ENCODE measurements around the gene MCTP1.
A peak's percentile ranks its signal among the peaks of the same experiment; 100 is the strongest.

MCTP1 gene

GRCh38 chr5:94748212-94748611 is 536.7 kb downstream of the MCTP1 start:
- Mint-ChIP-seq H3K9me3 (no peaks in the 10 kb centered on the region), H3K36me3 (ENCODE audit: low read depth) (no peaks in the 10 kb centered on the region), H3K4me1 (peaks cover 20% of the 10 kb centered on the region), H3K27ac (no peak overlapping the region), H3K27me3 (no peaks in the 10 kb centered on the region), H3K4me3 (no peak overlapping the region)
- DNase-seq (no peak), ATAC-seq (no peak)

GRCh38 chr5:94747371-94747770 is 537.5 kb downstream of the MCTP1 start:
- ATAC-seq, result no peak
- Mint-ChIP-seq H3K4me1 (peaks cover 20% of the 10 kb centered on the region), H3K9me3 (no peaks in the 10 kb centered on the region), H3K27ac (no peak overlapping the region), H3K36me3 (ENCODE audit: low read depth) (no peaks in the 10 kb centered on the region), H3K27me3 (no peaks in the 10 kb centered on the region), H3K4me3 (no peak overlapping the region)
- DNase-seq, result no peak

GRCh38 chr5:94746731-94747124 is 538.2 kb downstream of the MCTP1 start:
- ATAC-seq, result no peak
- Mint-ChIP-seq H3K9me3 (no peaks in the 10 kb centered on the region), H3K36me3 (ENCODE audit: low read depth) (no peaks in the 10 kb centered on the region), H3K4me1 (peaks cover 20% of the 10 kb centered on the region), H3K27me3 (no peaks in the 10 kb centered on the region), H3K27ac (no peak overlapping the region), H3K4me3 (no peak overlapping the region)
- no peak for DNase-seq

- ATAC-seq (peak; percentile 36), DNase-seq (no peak)
- Mint-ChIP-seq H3K4me1 (peaks cover 20% of the 10 kb centered on the region), H3K9me3 (no peaks in the 10 kb centered on the region), H3K4me3 (no peak overlapping the region), H3K27ac (peak overlapping the region; percentile 15), H3K36me3 (ENCODE audit: low read depth) (no peaks in the 10 kb centered on the region), H3K27me3 (no peaks in the 10 kb centered on the region)
Measured at GRCh38 chr5:94745786-94746730, 538.8 kb downstream of the MCTP1 start.

- ATAC-seq (no peak), DNase-seq (no peak)
- Mint-ChIP-seq H3K4me3 (no peak overlapping the region), H3K9me3 (no peaks in the 10 kb centered on the region), H3K36me3 (ENCODE audit: low read depth) (no peaks in the 10 kb centered on the region), H3K4me1 (peaks cover 20% of the 10 kb centered on the region), H3K27me3 (no peaks in the 10 kb centered on the region), H3K27ac (no peak overlapping the region)
Measured at GRCh38 chr5:94744906-94745305, 540.0 kb downstream of the MCTP1 start.

GRCh38 chr5:94742852-94743251 is 542.0 kb downstream of the MCTP1 start:
- Mint-ChIP-seq H3K9me3 (no peaks in the 10 kb centered on the region), H3K4me3 (no peak overlapping the region), H3K4me1 (peaks cover 14% of the 10 kb centered on the region), H3K36me3 (ENCODE audit: low read depth) (no peaks in the 10 kb centered on the region), H3K27ac (no peak overlapping the region), H3K27me3 (no peaks in the 10 kb centered on the region)
- no peak for DNase-seq
- no peak for ATAC-seq

GRCh38 chr5:94740286-94740685 is 544.6 kb downstream of the MCTP1 start:
- Mint-ChIP-seq H3K27ac (no peak overlapping the region), H3K36me3 (ENCODE audit: low read depth) (no peaks in the 10 kb centered on the region), H3K9me3 (no peaks in the 10 kb centered on the region), H3K4me3 (no peak overlapping the region), H3K27me3 (no peaks in the 10 kb centered on the region), H3K4me1 (no peaks in the 10 kb centered on the region)
- no peak for DNase-seq
- no peak for ATAC-seq

GRCh38 chr5:94736498-94736897 is 548.4 kb downstream of the MCTP1 start:
- no peaks in the 10 kb centered on the region for H3K4me1 Mint-ChIP-seq
- no peaks in the 10 kb centered on the region for H3K27me3 Mint-ChIP-seq
- ATAC-seq (no peak), DNase-seq (no peak)
- H3K9me3 Mint-ChIP-seq, result no peaks in the 10 kb centered on the region
- H3K27ac Mint-ChIP-seq, result no peak overlapping the region
- H3K36me3 Mint-ChIP-seq (ENCODE audit: low read depth), result no peaks in the 10 kb centered on the region
- no peak overlapping the region for H3K4me3 Mint-ChIP-seq

GRCh38 chr5:94731471-94731870 is 553.4 kb downstream of the MCTP1 start:
- Mint-ChIP-seq H3K4me1 (no peaks in the 10 kb centered on the region), H3K4me3 (no peak overlapping the region), H3K27ac (no peak overlapping the region), H3K9me3 (no peaks in the 10 kb centered on the region), H3K27me3 (no peaks in the 10 kb centered on the region), H3K36me3 (ENCODE audit: low read depth) (no peaks in the 10 kb centered on the region)
- ATAC-seq, result no peak
- no peak for DNase-seq

GRCh38 chr5:94725142-94725541 is 559.8 kb downstream of the MCTP1 start:
- H3K27me3 Mint-ChIP-seq, result no peaks in the 10 kb centered on the region
- H3K9me3 Mint-ChIP-seq, result no peaks in the 10 kb centered on the region
- no peaks in the 10 kb centered on the region for H3K4me1 Mint-ChIP-seq
- no peak for ATAC-seq
- no peaks in the 10 kb centered on the region for H3K36me3 Mint-ChIP-seq (ENCODE audit: low read depth)
- no peak overlapping the region for H3K27ac Mint-ChIP-seq
- no peak for DNase-seq
- H3K4me3 Mint-ChIP-seq, result no peak overlapping the region

- H3K9me3 Mint-ChIP-seq, result no peaks in the 10 kb centered on the region
- peaks cover 27% of the 10 kb centered on the region for H3K36me3 Mint-ChIP-seq (ENCODE audit: low read depth)
- DNase-seq, result no peak
- H3K27ac Mint-ChIP-seq, result no peak overlapping the region
- no peak for ATAC-seq
- peaks cover 2% of the 10 kb centered on the region for H3K27me3 Mint-ChIP-seq
- H3K4me1 Mint-ChIP-seq, result no peaks in the 10 kb centered on the region
- no peak overlapping the region for H3K4me3 Mint-ChIP-seq
Measured at GRCh38 chr5:94715768-94716167, 569.1 kb downstream of the MCTP1 start.

- no peak for DNase-seq
- Mint-ChIP-seq H3K27ac (no peak overlapping the region), H3K4me3 (no peak overlapping the region), H3K4me1 (no peaks in the 10 kb centered on the region), H3K36me3 (ENCODE audit: low read depth) (peaks cover 40% of the 10 kb centered on the region), H3K27me3 (no peaks in the 10 kb centered on the region), H3K9me3 (no peaks in the 10 kb centered on the region)
- no peak for ATAC-seq
Measured at GRCh38 chr5:94711785-94712184, 573.1 kb downstream of the MCTP1 start.

- no peaks in the 10 kb centered on the region for H3K9me3 Mint-ChIP-seq
- no peaks in the 10 kb centered on the region for H3K4me1 Mint-ChIP-seq
- ATAC-seq (no peak), DNase-seq (no peak)
- no peak overlapping the region for H3K4me3 Mint-ChIP-seq
- H3K27ac Mint-ChIP-seq, result no peak overlapping the region
- H3K36me3 Mint-ChIP-seq (ENCODE audit: low read depth), result peaks cover 41% of the 10 kb centered on the region
- no peaks in the 10 kb centered on the region for H3K27me3 Mint-ChIP-seq
Measured at GRCh38 chr5:94709277-94709676, 575.6 kb downstream of the MCTP1 start.

- H3K9me3 Mint-ChIP-seq, result no peaks in the 10 kb centered on the region
- no peak for ATAC-seq
- no peaks in the 10 kb centered on the region for H3K27me3 Mint-ChIP-seq
- DNase-seq, result no peak
- H3K4me3 Mint-ChIP-seq, result no peak overlapping the region
- peaks cover 5% of the 10 kb centered on the region for H3K4me1 Mint-ChIP-seq
- H3K36me3 Mint-ChIP-seq (ENCODE audit: low read depth), result peaks cover 29% of the 10 kb centered on the region
- no peak overlapping the region for H3K27ac Mint-ChIP-seq
Measured at GRCh38 chr5:94707359-94707758, 577.5 kb downstream of the MCTP1 start.

- H3K4me1 Mint-ChIP-seq, result peaks cover 9% of the 10 kb centered on the region
- DNase-seq, result no peak
- no peaks in the 10 kb centered on the region for H3K27me3 Mint-ChIP-seq
- no peak overlapping the region for H3K4me3 Mint-ChIP-seq
- peaks cover 21% of the 10 kb centered on the region for H3K36me3 Mint-ChIP-seq (ENCODE audit: low read depth)
- no peak for ATAC-seq
- no peak overlapping the region for H3K27ac Mint-ChIP-seq
- H3K9me3 Mint-ChIP-seq, result no peaks in the 10 kb centered on the region
Measured at GRCh38 chr5:94705427-94705826, 579.5 kb downstream of the MCTP1 start.
